ENCODE data around the gene TICAM2.
A peak's percentile ranks its signal among the peaks of the same experiment; 100 is the strongest.
"Not testable (repeated sequence)": the region's sequence is repeated elsewhere in the genome, so short reads cannot be mapped to it uniquely, and the experiment has no call there.

Gene TICAM2, protein sequence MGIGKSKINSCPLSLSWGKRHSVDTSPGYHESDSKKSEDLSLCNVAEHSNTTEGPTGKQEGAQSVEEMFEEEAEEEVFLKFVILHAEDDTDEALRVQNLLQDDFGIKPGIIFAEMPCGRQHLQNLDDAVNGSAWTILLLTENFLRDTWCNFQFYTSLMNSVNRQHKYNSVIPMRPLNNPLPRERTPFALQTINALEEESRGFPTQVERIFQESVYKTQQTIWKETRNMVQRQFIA

DNA sequence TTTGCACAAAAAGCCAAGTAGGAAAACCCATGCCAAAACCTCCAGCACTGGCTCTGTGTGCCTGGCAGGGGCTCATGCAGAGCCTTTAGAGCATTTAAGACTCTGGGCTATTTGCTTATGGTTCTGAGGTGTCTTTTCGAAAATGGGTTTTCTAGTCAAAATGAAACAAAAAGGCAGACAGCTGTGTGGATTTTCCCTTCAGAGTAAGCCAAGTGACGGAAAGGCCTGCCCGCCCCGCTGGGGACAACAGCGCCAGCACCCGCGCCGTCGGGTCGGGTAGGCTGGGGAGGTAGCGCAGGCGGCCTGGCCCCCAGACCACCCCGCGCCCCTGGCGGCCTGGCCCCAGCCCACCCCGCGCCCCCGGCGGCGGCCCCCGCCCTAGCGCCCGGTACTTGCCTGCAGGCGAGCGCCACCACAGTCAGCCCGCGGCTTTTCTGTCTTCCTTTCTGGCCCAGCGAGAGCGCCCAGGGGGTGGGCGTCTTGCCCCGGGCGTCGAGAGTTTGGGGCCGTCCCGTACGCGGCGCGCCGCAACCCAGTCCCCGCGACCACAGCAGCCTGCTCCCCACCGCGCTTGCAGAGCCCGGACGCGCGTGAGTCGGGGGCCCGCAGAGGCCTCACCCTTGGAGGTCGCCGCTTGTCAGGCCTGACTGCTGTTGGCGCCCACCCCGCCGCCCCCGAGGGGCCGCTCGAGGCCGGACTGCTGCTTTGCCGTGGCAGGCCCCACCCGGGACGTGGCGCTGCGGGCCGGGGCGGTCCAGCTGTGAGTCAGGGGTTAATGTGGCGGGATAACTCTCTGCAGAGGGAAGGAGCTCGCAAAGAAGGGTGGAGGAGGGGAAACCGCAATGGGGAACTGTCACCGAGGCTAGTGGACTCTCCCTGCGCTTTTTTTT is at the start of gene TICAM2:
Gene TICAM2 (minus strand): TSS at position 779 of the 890 bp plus-strand sequence. CDS start 21,223 bp downstream, outside the sequence.
- peak; percentile 41 for DNase-seq

DNA sequence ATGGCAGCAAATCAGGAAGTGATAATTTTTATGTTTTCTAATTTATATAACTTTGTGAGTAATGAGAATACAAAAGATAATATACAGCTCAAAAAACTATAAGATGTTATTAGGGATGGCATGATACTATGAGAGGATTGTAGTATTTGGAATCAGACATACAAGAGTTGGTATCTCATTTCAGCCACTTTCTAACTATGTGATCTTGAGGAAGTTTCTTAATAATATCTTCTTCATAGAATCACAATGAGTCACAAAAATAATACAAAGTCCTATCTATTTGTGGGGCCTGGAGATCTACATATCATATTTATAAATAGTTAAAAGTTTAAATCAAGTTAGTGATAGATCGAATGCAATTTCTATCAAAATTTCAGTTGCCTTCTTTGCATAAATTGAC is 47.3 kb upstream of the TICAM2 start:
- no peak for DNase-seq

DNA sequence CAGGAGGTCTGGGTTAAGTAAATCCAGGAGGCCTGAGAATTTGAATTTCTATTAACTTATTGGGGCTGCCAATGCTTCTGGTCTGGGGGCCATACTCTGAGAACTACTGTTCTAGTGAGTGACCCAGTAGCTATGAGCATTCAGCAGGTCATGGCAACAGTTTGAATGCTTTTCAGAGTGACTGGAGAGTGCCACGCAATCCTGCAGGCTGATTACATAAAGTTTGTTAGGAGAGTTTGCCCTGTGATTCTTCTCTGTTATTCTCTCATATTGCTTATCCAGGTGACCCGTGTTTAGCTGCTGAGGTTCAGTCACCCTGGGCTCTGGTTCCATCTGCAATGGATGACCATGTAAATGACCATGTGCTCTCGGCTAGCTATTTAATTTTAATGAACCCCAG is 45.8 kb upstream of the TICAM2 start:
- DNase-seq, result no peak

DNA sequence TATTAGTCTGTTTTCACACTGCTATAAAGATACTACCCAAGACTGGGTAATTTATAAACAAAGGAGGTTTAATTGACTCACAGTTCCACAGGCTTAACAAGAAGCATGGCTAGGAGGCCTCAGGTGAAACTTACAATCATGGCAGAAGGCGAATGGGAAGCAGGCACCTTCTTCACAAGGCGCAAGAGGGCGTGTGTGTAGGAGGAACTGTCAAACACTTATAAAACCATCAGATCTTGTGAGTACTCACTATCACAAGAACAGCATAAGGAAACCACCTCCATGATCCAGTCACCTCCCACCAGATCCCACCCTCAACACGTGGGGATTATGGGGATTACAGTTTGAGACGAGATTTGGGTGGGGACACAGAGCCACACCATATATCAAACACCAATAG is 43.1 kb upstream of the TICAM2 start:
- not testable (repeated sequence) for DNase-seq

DNA sequence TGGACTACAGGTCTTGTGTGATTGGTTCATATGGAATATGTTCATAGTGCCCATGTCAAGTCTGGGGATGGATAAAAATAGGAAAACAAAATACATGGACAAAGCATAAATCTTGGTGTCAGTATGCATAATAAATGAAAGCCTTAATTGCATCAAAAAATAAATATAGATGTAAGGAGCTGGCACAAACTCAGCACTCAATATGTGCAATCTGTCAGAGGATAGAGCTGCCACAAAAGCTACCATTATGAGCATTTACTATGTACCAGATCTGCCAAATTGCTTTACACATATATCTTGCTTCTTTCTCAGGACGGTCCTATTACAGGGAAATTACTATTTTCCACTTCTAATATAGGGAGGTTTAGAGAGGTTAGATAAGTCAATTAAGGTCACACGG is 41.8 kb upstream of the TICAM2 start:
- no peak for DNase-seq

DNA sequence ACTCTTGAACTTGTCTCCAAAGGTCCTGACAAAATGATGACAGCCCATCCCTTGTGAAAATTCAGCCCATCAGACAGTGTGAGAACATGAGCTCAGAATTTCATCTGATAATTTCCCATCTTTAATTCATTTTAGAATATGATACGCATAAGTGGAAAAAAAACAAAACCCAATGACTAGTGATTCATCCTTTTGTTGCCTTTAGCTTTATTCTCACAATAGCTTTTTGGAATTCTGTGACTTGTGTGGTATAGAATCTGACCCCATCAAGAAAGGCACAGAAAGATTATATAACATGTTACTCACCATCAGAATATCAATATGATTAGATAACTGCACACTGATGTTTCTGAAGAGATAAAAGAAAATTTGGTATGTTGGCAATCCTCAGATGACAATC is 39.7 kb upstream of the TICAM2 start:
- DNase-seq, result no peak

DNA sequence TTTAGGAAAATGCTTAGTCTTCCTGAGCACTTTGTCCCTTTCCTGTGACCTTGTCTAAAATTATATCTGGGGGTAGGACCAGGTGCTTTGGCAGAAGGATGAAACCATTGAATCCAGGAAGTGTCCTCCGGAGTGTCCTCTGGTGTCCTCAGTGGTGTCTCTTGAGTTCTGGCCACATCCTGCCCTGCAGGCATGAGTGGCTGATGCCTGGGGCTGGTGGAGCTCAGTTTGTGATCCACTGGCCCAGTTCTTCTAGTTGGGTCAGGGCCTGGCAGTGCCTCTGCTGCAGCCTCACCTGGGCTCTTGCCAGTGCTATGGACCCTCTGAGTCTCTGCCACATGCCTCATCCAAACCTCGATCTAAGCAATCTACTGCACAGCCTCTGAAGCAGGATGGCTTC is 38.0 kb upstream of the TICAM2 start:
- no peak for DNase-seq

DNA sequence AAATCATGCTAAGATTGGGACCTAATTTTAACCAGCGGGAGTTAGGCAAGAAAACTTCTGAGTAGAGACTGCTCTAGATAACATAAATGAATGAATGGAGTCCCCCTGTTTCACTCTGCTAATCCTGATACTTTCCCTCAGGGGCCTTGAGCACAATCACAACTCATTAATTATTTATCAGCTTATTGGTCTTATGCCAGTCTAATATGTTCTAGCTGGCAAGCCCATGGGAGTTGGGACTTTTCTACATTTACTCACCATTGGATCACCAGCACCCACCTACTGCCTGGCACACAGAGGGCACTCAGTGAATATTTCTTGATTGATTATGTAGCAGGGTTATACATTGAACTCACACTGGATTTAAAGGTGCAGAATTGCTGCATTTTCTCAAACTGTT is 37.1 kb upstream of the TICAM2 start:
- no peak for DNase-seq

DNA sequence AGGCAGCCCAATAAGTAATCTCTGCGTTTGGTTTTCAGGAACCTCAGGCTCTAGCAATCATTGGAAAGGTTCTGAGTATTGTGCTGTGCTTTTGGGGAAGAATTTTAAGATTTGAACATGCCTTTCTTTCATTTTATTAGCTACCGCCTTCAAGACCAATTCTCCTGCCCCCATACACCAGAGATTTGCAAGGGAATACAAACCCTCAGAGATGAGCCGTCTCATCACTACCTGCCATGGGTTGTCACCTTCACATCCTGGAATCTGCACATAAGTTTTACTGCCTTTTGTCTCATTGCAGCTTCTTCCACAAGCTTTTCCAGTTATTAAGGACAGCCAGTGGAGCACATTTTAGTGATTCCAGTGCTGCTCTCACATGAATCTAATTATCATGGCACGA is 35.2 kb upstream of the TICAM2 start:
- no peak for DNase-seq

DNA sequence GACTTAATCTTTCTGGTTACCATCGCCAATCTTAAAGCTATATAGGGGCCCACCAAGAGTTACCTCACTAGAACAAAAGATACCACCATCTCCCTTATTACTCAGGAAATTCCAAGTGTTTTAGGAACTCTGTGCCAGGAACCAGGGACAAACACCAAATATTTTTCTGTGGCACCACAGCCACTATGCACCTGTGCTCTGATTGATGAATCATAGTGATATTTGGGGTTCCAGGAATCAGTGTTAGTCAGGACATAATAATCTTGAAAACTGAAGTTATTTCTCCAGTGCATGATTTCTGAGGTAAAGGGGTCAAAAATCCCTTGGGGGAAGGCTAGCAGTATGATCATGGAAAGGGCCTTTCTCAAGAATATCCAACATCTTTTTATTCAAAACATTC is 33.7 kb upstream of the TICAM2 start:
- no peak for DNase-seq

DNA sequence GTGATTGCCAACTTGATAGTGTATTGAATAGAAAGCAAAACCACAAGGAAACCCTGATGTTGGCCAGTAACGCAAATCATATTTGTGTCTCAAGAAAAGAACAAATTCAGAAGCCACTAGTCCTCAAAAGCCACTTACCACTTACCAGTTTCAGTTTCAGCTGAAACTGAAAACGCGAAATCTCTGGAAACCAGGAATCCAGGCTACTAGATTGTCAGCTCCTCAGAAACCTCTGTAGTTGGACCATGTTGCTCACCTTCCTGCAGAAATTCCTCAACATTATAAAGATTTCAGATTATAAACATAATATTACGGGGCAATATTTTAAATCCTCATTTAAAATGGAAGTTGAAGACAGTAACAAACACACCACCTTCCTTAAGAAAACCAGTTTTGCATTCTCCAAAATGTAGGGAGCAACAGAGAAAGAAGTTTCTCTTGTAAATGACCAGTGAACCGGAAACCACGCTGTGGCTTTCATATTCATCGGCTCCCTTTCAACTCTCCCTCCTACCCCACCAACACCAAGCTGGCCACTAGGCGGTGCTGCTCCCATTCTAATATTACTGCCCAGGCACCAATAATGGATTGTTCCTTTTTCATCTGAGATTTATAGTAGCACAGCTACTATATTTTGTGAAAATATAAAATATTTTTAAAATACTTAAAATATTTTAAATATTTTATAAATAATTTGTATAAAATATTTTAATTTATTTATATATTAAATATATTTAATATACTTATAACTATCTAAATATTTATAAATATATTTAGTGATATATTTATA is 32.3 kb upstream of the TICAM2 start:
- DNase-seq, result peak; percentile 78

DNA sequence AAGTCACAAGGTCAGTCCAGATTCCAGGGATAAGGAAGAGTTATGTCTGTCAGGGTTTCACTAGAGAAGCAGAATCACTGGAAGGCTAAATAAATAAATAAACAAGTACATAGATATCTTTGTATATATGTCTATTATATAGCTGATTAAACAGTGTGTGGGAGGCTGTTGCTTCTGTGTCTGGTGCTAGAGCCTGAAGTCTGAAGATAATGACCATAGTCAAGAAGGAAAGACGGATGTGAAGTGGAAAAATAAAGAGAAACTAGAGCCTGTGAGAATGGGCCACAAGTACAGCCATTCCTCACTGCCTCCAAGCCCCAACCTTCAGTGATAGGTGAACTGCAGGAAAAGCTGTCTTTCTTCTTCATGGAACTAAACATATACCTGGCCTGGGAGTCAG is 27.6 kb upstream of the TICAM2 start:
- no peak for DNase-seq

DNA sequence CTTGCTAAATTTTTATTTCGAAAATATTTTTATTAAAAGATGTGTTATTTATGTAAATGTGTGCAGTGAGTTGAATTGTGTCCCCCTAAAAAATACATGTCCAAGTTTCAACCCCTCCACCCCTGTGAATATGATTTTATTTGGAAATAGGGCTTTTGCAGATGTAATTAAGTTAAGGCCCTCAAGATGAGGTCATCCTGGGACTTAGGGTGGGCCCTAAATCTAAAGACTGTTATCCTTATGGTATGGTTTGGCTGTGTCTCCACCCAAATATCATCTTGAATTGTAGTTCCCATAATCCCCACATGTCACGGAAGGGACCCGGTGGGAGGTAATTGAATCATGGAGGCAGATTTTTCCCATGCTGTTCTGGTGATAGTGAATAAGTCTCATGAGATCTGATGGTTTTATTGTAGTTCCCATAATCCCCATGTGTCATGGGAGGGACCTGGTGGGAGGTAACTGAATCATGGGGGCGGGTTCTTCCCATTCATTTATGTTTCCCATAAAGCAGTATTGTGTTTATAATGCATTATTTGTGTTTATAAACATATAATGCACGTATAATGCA is 25.1 kb upstream of the TICAM2 start:
- no peak for DNase-seq

DNA sequence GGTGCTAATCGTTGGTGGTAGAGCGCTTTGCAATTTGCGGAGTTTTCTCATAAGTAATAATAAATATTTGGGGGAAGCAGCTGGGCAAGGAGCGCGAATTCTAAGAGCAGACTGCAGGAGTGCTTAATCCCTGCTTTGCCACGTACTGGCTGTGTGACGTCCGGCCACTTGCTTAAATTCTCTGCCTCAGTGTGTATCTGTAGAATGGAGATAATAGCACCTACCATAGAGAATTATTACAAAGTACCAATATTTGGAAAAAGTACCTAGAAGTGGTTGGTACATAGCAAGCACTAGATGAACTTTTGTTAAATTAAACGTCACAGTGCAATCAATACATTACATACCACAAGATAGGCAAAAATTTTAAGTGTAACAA is 24.2 kb upstream of the TICAM2 start:
- DNase-seq, result peak; percentile 61

DNA sequence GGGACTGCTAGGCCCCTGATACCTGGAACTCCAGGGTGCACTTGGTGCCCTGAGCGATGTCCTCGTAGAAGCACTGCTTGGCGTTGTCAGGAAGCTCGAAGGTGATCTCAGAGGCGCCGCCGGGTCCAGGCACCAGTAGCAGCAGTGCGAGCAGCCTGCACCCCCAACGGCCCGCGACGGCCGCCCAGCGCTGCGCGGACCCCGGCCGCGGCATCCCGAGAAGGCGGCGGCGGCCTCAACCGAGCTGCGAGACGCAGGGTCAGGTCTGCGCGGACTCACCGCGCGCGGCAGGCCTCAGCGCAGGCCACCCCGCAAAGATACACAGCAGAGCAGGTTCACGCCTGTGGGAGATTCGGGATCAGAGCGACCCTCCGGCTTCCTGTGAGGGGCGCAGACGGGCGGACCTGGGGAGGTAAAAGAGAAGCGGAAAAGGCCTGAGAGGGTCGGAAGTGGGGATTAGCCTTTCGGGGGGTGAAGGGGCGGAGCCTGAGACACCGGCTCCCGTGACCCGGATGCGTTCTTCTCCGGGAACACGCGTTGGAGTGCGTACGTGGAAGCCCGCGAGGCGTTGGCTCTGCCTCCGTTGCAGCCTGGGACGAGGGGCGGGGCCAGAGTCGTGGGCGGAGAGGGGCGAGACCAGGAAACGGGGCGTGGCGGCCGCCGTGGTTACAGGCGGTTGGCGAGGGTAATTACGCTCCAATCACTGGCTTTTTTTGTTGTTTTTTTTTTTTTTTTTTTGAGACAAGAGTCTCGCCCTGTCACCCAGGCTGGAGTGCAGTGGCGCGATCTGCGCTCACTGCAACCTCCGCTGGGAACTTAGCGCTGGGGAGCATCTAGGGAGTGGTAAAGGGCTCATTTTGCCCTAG is 23.5 kb upstream of the TICAM2 start, which contains the start of gene TMED7:
Gene TMED7 (minus strand): TSS at position 458 of the 866 bp plus-strand sequence. CDS start 244 bp downstream, at position 214.
- peak; percentile 77 for DNase-seq

DNA sequence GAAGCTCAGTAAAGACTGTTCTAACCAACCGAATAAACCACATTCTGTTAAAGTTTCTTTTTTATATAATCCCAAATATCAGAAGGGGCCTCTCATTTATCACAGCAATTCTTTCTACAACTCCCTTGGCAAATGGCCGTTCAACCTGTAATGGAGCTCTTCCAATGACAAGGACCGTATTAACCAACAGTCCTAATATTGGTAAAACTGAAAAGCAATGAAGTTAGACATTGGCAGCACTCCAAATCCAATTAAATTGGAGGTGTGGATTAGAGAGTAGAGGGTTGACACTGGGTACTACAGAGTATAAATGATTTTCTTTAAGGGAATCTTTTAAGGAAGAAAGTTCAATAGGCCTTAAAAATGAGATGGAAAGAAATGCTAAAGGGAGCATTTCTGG is 22.7 kb upstream of the TICAM2 start:
- no peak for DNase-seq

DNA sequence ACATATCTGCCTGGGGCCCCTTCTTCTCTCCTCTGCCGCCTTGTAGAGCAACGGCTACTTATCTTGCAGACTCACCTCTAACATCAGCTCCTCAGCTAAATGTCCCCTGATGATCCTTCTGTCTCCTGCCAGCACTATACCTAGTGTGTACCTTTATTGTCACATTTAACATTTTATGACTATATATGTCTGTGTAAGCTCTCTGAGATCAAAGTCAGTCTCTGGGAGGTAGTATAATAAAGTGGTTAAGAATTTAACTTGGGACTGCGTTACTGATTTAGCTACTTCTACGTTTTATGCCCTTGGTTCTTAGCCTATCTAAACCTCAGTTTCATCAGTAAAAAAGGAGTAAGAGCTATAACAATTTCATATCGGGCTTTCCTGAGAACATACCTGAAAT is 21.4 kb upstream of the TICAM2 start:
- DNase-seq, result no peak

DNA sequence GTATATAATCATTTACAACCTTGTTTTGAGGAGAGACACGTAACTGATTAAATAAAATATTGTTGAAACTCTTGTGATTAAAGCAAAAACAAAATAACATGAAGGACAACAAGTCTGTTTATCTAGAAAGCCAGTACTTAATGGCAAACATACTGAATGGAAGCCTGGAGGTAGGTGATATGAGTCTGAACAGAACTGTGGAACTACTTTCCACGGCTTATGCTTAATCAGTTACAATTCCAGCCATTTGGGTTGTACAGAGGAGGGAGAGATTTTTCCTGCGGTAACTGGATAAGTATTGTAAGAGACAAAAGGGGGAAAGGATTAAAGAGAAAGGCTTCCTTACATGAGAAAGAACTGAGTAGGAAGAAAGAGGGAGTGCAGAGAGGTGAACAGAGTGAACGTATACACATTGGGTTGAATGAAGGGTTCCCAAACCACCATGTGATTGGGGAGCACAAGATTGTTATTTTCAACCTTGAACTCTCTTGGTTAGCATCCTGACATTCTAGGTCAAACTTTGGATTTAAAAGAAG is 19.2 kb upstream of the TICAM2 start:
- no peak for DNase-seq

DNA sequence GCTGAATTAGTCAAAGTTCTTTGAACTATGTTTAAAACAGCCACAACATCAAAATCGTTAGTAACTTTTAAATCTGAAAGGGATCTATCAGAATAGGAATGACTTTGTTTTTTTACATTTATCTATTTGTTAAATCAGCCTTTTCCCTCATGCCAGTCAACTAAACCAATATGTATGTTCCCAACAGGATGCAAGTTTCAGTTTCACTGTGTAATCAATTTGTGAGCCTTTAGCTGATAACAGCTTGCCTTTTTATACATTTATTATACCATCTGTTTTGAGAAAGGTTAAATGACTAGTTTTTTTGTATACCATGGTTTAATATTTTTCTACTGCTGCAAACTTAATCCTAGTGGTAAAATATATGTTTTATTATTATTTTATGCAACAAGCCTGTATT is 14.6 kb upstream of the TICAM2 start:
- no peak for DNase-seq

DNA sequence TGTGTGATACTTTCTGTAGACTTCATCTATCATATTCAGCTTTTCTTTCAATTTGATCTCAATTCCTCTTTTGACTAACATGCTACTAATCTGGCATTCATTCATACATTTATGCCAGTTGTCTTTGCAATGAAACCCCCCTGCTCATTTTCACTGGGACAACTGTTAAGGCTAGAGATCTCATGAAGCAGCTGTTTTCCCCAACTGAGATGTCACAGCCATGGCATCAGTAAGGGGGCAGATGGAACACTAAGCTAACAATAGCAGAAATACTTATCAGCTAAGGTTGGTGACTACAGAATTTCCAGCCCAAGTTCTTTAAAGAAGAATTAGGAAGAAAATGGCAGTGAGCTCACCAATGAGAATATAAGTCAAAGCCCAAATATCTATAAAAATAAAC is 14.2 kb upstream of the TICAM2 start:
- no peak for DNase-seq

DNA sequence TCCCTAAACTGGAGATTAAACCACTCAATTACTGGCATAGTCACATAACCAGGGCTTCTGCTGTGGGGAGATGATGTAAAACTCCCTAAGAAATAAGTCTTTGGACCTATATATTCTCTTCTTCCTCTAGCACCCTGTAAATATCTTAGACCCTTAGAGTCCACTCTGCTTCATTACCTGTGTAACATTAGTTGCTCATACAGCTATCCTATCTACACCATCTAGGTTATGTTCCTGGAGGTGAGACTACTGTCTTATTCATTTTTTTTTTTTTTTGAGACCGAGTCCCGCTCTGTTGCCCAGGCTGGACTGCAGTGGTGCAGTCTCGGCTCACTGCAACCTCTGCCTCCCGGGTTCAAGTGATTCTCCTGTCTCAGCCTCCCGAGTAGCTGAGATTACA is 9.6 kb upstream of the TICAM2 start:
- DNase-seq, result no peak

DNA sequence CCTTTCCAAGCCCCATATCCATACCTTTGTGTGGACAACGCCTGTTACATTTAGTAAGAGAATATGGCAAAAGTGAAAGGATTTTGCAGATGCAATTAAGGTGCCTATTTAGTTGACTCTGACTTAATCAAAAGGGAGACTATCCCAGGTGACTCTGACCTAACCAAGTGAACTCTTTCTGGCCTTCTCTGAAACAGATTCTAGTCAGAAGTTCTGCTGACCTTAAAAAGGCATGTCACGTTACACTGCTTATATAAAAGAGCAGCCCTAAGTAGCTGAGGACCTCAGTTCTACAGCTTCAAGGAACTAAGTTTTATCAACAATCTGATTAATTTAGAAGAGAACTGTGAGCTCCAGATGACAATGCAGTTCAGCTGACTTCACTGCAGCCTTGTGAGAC is 5.7 kb upstream of the TICAM2 start:
- DNase-seq, result no peak
